HEK293T (cell line): ENCODE results near the gene CAPSL.
"Not testable (repeated sequence)": the region's sequence is repeated elsewhere in the genome, so short reads cannot be mapped to it uniquely, and the experiment has no call there.

Experiments used
- CTCF ChIA-PET: fragments of 350-600 bp; formaldehyde crosslinking; extraction: SDS; loops from one replicate; lab custom pipeline; 2021; ENCODE audit warnings: antibody characterized with exemption, inconsistent platforms; lab: Yijun Ruan, JAX
- POLR2A ChIA-PET: fragments of 350-600 bp; formaldehyde crosslinking; extraction: SDS; loops from one replicate; lab custom pipeline; 2020; ENCODE audit warnings: antibody characterized with exemption, inconsistent platforms; lab: Yijun Ruan, JAX
- DNase-seq: peaks from one replicate; pipeline ENCODE4 v3.0.0; 2012; ENCODE audit warnings: mixed read lengths; ENCODE audit errors: extremely low spot score
- ARNT ChIP-seq: fragments of 450-650 bp; IDR thresholded peaks from 2 replicates; pipeline ENCODE4 v1.6.1; 2017; ENCODE audit warnings: mild to moderate bottlenecking
- BHLHE40 ChIP-seq: fragments of 450-650 bp; IDR thresholded peaks from 2 replicates; pipeline ENCODE4 v1.6.1; 2016; ENCODE audit warnings: mild to moderate bottlenecking, moderate library complexity, borderline replicate concordance
- CTBP1 ChIP-seq: fragments of 450-650 bp; IDR thresholded peaks from 2 replicates; pipeline ENCODE4 v1.6.1; 2016; ENCODE audit warnings: borderline replicate concordance
- ELF4 ChIP-seq: fragments of 450-650 bp; IDR thresholded peaks from 2 replicates; pipeline ENCODE4 v1.6.1; 2017; ENCODE audit warnings: antibody characterized with exemption
- FOXA1 ChIP-seq: fragments of 450-650 bp; IDR thresholded peaks from 2 replicates; pipeline ENCODE4 v1.6.1; 2016; ENCODE audit warnings: mild to moderate bottlenecking
- FOXK2 ChIP-seq: fragments of 450-650 bp; IDR thresholded peaks from 2 replicates; pipeline ENCODE4 v1.6.1; 2016; ENCODE audit warnings: mild to moderate bottlenecking
- FOXM1 ChIP-seq: fragments of 450-650 bp; IDR thresholded peaks from 2 replicates; pipeline ENCODE4 v1.6.1; 2017; ENCODE audit warnings: mild to moderate bottlenecking, borderline replicate concordance
- HDGF ChIP-seq: fragments of 450-650 bp; IDR thresholded peaks from 2 replicates; pipeline ENCODE4 v1.6.1; 2017; ENCODE audit warnings: antibody characterized with exemption, borderline replicate concordance
- L3MBTL2 ChIP-seq: fragments of 450-650 bp; conservative IDR thresholded peaks from 2 replicates; pipeline ENCODE4 v1.6.1; 2016; ENCODE audit warnings: mild to moderate bottlenecking
- LEF1 ChIP-seq: fragments of 450-650 bp; IDR thresholded peaks from 2 replicates; pipeline ENCODE4 v1.6.1; 2017; ENCODE audit warnings: mild to moderate bottlenecking, borderline replicate concordance
- NFRKB ChIP-seq: fragments of 450-650 bp; IDR thresholded peaks from 2 replicates; pipeline ENCODE4 v1.6.1; 2016; ENCODE audit warnings: mild to moderate bottlenecking, moderate library complexity
- PKNOX1 ChIP-seq: fragments of 450-650 bp; IDR thresholded peaks from 2 replicates; pipeline ENCODE4 v1.6.1; 2016
- SP1 ChIP-seq: fragments of 450-650 bp; IDR thresholded peaks from 2 replicates; pipeline ENCODE4 v1.6.1; 2017
- SUZ12 ChIP-seq: fragments of 450-650 bp; IDR thresholded peaks from 2 replicates; pipeline ENCODE4 v1.6.1; 2016; ENCODE audit warnings: mild to moderate bottlenecking
- TARDBP ChIP-seq: fragments of 450-650 bp; IDR thresholded peaks from 2 replicates; pipeline ENCODE4 v1.6.1; 2016
- ZNF384 ChIP-seq: fragments of 450-650 bp; IDR thresholded peaks from 2 replicates; pipeline ENCODE4 v1.6.1; 2016

Gene CAPSL

GRCh38 chr5:35857606-35858205, 80.7 kb downstream of the CAPSL start:
- TF ChIP-seq ZNF384 (no peak), ARNT (no peak), TARDBP (no peak), FOXM1 (no peak), CTBP1 (no peak), SUZ12 (no peak), BHLHE40 (no peak), HDGF (no peak), L3MBTL2 (no peak), NFRKB (no peak), ELF4 (no peak), PKNOX1 (no peak), SP1 (no peak), FOXK2 (no peak), LEF1 (no peak), FOXA1 (no peak)
- no peak for DNase-seq
- POLR2A ChIA-PET: no interaction called here
- CTCF ChIA-PET: interaction anchor here (1.0 kb wide), 1 partner anchor 67 kb away, joined by 3 read pairs; no protein-coding TSS in a partner anchor

DNA sequence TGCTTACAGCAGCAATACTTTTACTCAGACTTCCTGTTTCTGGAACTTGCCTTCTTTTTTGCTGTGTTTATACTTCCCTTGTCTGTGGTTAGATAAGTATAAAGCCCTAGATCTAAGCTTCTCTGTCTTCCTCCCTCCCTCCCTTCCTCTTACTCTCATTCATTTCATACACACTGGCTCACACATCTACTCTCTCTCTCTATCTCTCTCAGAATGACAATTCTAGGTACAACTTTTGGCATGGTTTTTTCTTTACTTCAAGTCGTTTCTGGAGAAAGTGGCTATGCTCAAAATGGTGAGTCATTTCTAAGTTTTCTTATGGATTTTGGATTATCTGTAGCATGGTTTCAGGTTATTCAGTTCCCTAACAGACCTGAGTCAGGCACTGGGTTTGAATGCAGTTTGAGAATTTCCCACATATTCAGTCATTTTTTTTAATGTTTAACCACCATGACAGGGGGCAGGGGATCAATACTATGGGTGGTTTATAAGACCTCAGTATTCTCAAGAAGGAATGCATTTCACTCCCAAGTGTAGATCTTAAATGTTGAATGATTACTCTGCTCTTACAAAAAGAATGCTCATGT, 81.6 kb downstream of the CAPSL start, which contains the start of gene IL7R:
Gene IL7R, plus strand, starts transcription at position 127 of the 587 bp plus-strand sequence. Its CDS starts 87 bp downstream, at position 214.
- DNase-seq: no peak
- POLR2A ChIA-PET: no interaction called here
- TF ChIP-seq SUZ12: no peak
- CTCF ChIA-PET: no interaction called here

DNA sequence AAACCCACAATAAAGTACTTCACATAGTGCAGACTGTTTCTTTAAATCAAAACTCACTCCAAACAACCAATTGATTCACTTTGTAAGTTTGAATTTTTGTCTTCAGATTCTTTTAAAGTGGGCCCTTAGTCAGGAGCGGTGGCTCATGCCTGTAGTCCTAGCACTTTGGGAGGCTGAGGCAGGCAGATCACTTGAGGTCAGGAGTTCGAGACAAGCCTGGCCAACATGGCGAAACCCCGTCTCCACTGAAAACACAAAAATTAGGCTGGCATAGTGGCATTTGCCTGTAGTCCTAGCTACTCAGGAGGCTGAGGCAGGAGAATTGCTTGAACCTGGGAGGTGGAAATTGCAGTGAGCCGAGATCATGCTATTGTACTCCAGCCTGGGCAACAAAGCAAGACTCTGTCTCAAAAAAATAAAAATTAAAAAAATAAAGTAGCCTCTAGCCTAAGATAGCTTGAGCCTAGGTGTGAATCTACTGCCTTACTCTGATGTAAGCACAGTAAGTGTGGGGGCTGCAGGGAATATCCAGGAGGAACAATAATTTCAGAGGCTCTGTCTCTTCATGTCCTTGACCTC, 82.1 kb downstream of the CAPSL start:
- DNase-seq, POLR2A ChIA-PET, CTCF ChIA-PET: not testable (repeated sequence)

GRCh38 chr5:35855187-35855586, 83.2 kb downstream of the CAPSL start:
- DNase-seq: no peak
- POLR2A ChIA-PET: no interaction called here
- no peak for TF ChIP-seq LEF1
- TF ChIP-seq SP1: no peak
- no peak for TF ChIP-seq PKNOX1
- TF ChIP-seq SUZ12: no peak
- TF ChIP-seq FOXK2: no peak
- no peak for TF ChIP-seq CTBP1
- CTCF ChIA-PET: no interaction called here
